Activated naive CD4-positive, alpha-beta T cell treated with anti-CD3 and anti-CD28 coated beads for 36 hours (primary cell): ENCODE measurements around the gene DDX1. TPM values are rescaled to one million over a fixed set of nuclear protein-coding genes. Genes with fewer than 3 reads are reported as not detected.
"Not testable (repeated sequence)": the region's sequence is repeated elsewhere in the genome, so short reads cannot be mapped to it uniquely, and the experiment has no call there.

ENCODE experiments used
- CTCF ChIA-PET: fragments of 350-600 bp; sonication (Branson Sonifier 250); formaldehyde crosslinking; loops from one replicate; lab custom pipeline; 2021; ENCODE audit warnings: antibody characterized with exemption; lab: Charles Lee
- DNase-seq: peaks from one replicate; pipeline ENCODE4 v3.0.0-alpha.2; 2020
- H3K27ac Mint-ChIP-seq: one replicate; pipeline ENCODE4 v1.8.0; 2021; ENCODE audit warnings: mild to moderate bottlenecking, mixed read lengths
- H3K27me3 Mint-ChIP-seq: one replicate; pipeline ENCODE4 v1.8.0; 2021; ENCODE audit warnings: low read depth, mixed read lengths
- H3K36me3 Mint-ChIP-seq: one replicate; pipeline ENCODE4 v1.8.0; 2021; ENCODE audit warnings: low read depth, mixed read lengths
- H3K4me1 Mint-ChIP-seq: one replicate; pipeline ENCODE4 v1.8.0; 2021; ENCODE audit warnings: low read depth, mixed read lengths
- H3K4me3 Mint-ChIP-seq: one replicate; pipeline ENCODE4 v1.8.0; 2021; ENCODE audit warnings: mild to moderate bottlenecking, moderate library complexity, mixed read lengths
- H3K9me3 Mint-ChIP-seq: one replicate; pipeline ENCODE4 v1.8.0; 2021; ENCODE audit warnings: mixed read lengths
- intact Hi-C: fragments of 100-400 bp; cut with micrococcal nuclease; formaldehyde crosslinking; loops from one replicate; pipeline ENCODE4 v1.15.1; 2023
- total RNA-seq, 2 experiments: library from RNA; stranded (reverse); gene quantifications; one replicate each; pipeline ENCODE4 v1.2.3, GENCODE V29; 2021

The DDX1 gene
- 10 to 100 TPM; 61.7 to 64.1 TPM for total RNA-seq

GRCh38 chr2:15591692-15592463 is at the start of gene DDX1:
TSS of gene DDX1 (plus strand) at chr2:15591868. CDS start at chr2:15591934, 66 bp downstream.
- H3K36me3 Mint-ChIP-seq = peaks cover 22% of the 10 kb centered on the region
- CTCF ChIA-PET = interaction anchor here (1.2 to 1.8 kb wide), 3 partner anchors 10 to 16 kb away, joined by 3 to 6 read pairs (median 4); no protein-coding TSS in a partner anchor
- no peaks in the 10 kb centered on the region for H3K9me3 Mint-ChIP-seq
- H3K4me3 Mint-ChIP-seq = peak within 1 kb of the TSS; percentile 88
- peaks cover 36% of the 10 kb centered on the region for H3K4me1 Mint-ChIP-seq
- peak within 1 kb of the TSS; percentile 86 for H3K27ac Mint-ChIP-seq
- peak; percentile 85 for DNase-seq
- H3K27me3 Mint-ChIP-seq = no peaks in the 10 kb centered on the region
- intact Hi-C loops = loop anchor here (1.0 kb wide), 3 partner anchors 31 to 450 kb away; partner anchors contain the start of gene NBAS

GRCh38 chr2:15542269-15542668 is 49.4 kb upstream of the DDX1 start:
- H3K4me3 Mint-ChIP-seq, H3K27ac Mint-ChIP-seq, CTCF ChIA-PET, H3K4me1 Mint-ChIP-seq, H3K27me3 Mint-ChIP-seq, intact Hi-C loops, H3K36me3 Mint-ChIP-seq, DNase-seq, H3K9me3 Mint-ChIP-seq: not testable (repeated sequence)

DNA sequence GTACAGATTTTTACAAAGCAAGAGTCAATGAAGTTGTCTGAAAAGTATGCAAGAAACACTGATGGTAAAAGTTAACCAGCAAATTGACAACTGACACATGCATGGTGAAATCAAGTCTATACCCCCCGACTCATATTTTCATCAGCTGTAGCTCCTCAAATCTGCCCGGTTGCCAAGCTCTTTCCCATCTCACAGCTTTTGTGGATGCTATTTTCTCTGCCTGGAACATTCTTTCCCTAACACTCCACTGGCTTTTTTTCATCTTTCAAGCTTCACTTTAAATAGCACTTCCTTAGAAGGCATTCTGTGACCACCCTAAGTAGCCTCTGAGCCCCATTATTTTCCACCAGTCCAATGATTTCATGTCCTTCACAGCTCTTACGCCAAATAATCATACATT is 48.6 kb upstream of the DDX1 start:
- peaks cover 4% of the 10 kb centered on the region for H3K36me3 Mint-ChIP-seq
- CTCF ChIA-PET = interaction anchor here (0.7 to 1.8 kb wide), 2 partner anchors 17 to 34 kb away, joined by 5 to 7 read pairs; no protein-coding TSS in a partner anchor
- no peaks in the 10 kb centered on the region for H3K27me3 Mint-ChIP-seq
- H3K4me1 Mint-ChIP-seq = peaks cover 2% of the 10 kb centered on the region
- intact Hi-C loops = no loop called here
- no peak overlapping the region for H3K27ac Mint-ChIP-seq
- no peak overlapping the region for H3K4me3 Mint-ChIP-seq
- DNase-seq = no peak
- H3K9me3 Mint-ChIP-seq = no peaks in the 10 kb centered on the region

- intact Hi-C loops = no loop called here
- Mint-ChIP-seq H3K36me3 (peaks cover 4% of the 10 kb centered on the region), H3K27ac (no peak overlapping the region), H3K4me3 (no peak overlapping the region), H3K27me3 (no peaks in the 10 kb centered on the region), H3K9me3 (no peaks in the 10 kb centered on the region), H3K4me1 (peaks cover 2% of the 10 kb centered on the region)
- no peak for DNase-seq
- CTCF ChIA-PET = interaction anchor here (0.7 to 1.8 kb wide), 2 partner anchors 17 to 33 kb away, joined by 5 to 7 read pairs; no protein-coding TSS in a partner anchor
These were observed 48.1 kb upstream of the DDX1 start for GRCh38 chr2:15543541-15543940.

DNA sequence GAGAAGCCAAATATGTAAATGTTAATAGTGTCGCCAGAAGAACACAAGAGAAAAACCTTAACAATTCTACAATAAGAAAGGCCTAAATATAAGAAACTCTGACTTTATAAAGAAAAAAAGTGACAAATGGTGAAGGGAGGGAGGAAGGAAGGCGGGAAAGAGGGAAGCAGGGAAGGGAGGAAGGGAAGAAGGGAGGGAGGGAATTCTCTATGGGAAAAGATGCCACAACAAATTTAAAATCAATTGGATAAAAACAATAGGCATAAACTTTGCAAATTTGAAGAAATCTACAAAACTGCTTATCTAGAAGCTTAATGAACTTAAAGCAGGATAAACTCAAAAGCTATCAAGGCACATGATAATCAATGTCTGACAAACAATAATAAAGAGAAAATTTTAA is 47.4 kb upstream of the DDX1 start:
- Mint-ChIP-seq H3K4me3 (no peak overlapping the region), H3K27me3 (no peaks in the 10 kb centered on the region), H3K36me3 (peaks cover 6% of the 10 kb centered on the region), H3K9me3 (no peaks in the 10 kb centered on the region), H3K4me1 (peaks cover 2% of the 10 kb centered on the region), H3K27ac (no peak overlapping the region)
- CTCF ChIA-PET = interaction anchor here (0.7 to 1.8 kb wide), 2 partner anchors 33 to 1189 kb away, joined by 3 to 7 read pairs; no protein-coding TSS in a partner anchor
- intact Hi-C loops = no loop called here
- DNase-seq = no peak

GRCh38 chr2:15546297-15547098 is 45.2 kb upstream of the DDX1 start:
- peak; percentile 14 for DNase-seq
- Mint-ChIP-seq H3K27ac (no peak overlapping the region), H3K36me3 (peaks cover 6% of the 10 kb centered on the region), H3K4me3 (no peak overlapping the region), H3K9me3 (no peaks in the 10 kb centered on the region), H3K27me3 (no peaks in the 10 kb centered on the region), H3K4me1 (peaks cover 2% of the 10 kb centered on the region)
- intact Hi-C loops = no loop called here
- CTCF ChIA-PET = interaction anchor here (0.6 to 2.9 kb wide), 7 partner anchors 8 to 136 kb away, joined by 3 to 19 read pairs (median 4); partner anchors contain the start of gene NBAS

- CTCF ChIA-PET = interaction anchor here (1.2 to 2.9 kb wide), 5 partner anchors 9 to 43 kb away, joined by 3 to 19 read pairs (median 7); partner anchors contain the start of gene NBAS
- intact Hi-C loops = no loop called here
- H3K36me3 Mint-ChIP-seq = peaks cover 8% of the 10 kb centered on the region
These were observed 44.4 kb upstream of the DDX1 start for GRCh38 chr2:15547115-15547876.

DNA sequence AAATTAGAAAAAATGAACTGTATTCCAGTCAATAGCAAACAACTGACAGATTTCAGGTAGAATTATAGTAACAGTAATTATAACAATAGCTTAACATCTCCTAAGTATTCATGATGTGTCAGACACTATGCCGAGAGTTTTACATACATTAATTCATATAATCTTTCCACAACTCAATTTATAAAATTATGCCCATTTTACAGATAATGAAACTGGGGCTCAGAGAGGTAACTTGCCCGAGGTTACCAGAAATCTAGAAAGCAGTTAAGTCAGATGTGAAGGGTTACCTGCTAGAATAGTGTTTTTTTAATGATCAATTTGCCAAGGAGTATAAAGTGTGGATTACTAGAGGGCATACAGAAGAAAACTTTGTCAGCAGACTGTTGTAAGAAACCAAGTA is 42.7 kb upstream of the DDX1 start:
- H3K27ac Mint-ChIP-seq = no peak overlapping the region
- no peaks in the 10 kb centered on the region for H3K27me3 Mint-ChIP-seq
- no peak for DNase-seq
- H3K4me3 Mint-ChIP-seq = no peak overlapping the region
- CTCF ChIA-PET = interaction anchor here (0.9 kb wide), 1 partner anchor 16 kb away, joined by 4 read pairs; no protein-coding TSS in a partner anchor
- H3K36me3 Mint-ChIP-seq = peaks cover 14% of the 10 kb centered on the region
- H3K4me1 Mint-ChIP-seq = peaks cover 2% of the 10 kb centered on the region
- H3K9me3 Mint-ChIP-seq = no peaks in the 10 kb centered on the region
- intact Hi-C loops = no loop called here

More at GRCh38 chr2:15547115-15547876, 44.4 kb upstream of the DDX1 start:
- no peak for DNase-seq
- no peaks in the 10 kb centered on the region for H3K9me3 Mint-ChIP-seq
- no peaks in the 10 kb centered on the region for H3K27me3 Mint-ChIP-seq
- H3K4me3 Mint-ChIP-seq = no peak overlapping the region
- no peak overlapping the region for H3K27ac Mint-ChIP-seq
- peaks cover 2% of the 10 kb centered on the region for H3K4me1 Mint-ChIP-seq

GRCh38 chr2:15553519-15553918 is 38.1 kb upstream of the DDX1 start:
- no peak overlapping the region for H3K27ac Mint-ChIP-seq
- H3K4me1 Mint-ChIP-seq = peaks cover 6% of the 10 kb centered on the region
- no peaks in the 10 kb centered on the region for H3K9me3 Mint-ChIP-seq
- no peak overlapping the region for H3K4me3 Mint-ChIP-seq
- no peak for DNase-seq
- intact Hi-C loops = no loop called here
- peaks cover 17% of the 10 kb centered on the region for H3K36me3 Mint-ChIP-seq
- CTCF ChIA-PET = interaction anchor here (1.0 to 1.4 kb wide), 2 partner anchors 24 to 55 kb away, joined by 3 to 6 read pairs; no protein-coding TSS in a partner anchor
- no peaks in the 10 kb centered on the region for H3K27me3 Mint-ChIP-seq

DNA sequence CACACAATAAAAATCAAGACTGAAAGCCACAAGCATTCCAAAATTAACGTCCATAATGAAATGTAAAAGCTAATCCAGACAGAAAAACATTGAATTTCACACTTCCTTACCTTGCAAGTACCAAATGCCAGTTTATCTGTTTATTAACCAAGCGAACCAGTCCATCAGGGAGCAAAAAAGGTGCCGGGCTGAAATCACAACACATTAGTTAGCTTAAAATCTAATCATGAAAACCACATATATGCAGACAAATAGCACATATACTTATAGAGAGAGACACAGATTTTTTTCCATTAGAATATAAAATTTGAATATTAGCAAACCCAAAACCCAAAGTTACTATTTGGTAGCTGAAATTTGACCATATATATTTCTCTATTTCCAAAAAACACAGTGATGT is 37.7 kb upstream of the DDX1 start:
- CTCF ChIA-PET = interaction anchor here (1.0 to 1.4 kb wide), 2 partner anchors 24 to 55 kb away, joined by 3 to 6 read pairs; no protein-coding TSS in a partner anchor
- DNase-seq = no peak
- intact Hi-C loops = no loop called here
- Mint-ChIP-seq H3K9me3 (no peaks in the 10 kb centered on the region), H3K4me3 (no peak overlapping the region), H3K27ac (no peak overlapping the region), H3K4me1 (peaks cover 7% of the 10 kb centered on the region), H3K36me3 (peaks cover 17% of the 10 kb centered on the region), H3K27me3 (no peaks in the 10 kb centered on the region)

DNA sequence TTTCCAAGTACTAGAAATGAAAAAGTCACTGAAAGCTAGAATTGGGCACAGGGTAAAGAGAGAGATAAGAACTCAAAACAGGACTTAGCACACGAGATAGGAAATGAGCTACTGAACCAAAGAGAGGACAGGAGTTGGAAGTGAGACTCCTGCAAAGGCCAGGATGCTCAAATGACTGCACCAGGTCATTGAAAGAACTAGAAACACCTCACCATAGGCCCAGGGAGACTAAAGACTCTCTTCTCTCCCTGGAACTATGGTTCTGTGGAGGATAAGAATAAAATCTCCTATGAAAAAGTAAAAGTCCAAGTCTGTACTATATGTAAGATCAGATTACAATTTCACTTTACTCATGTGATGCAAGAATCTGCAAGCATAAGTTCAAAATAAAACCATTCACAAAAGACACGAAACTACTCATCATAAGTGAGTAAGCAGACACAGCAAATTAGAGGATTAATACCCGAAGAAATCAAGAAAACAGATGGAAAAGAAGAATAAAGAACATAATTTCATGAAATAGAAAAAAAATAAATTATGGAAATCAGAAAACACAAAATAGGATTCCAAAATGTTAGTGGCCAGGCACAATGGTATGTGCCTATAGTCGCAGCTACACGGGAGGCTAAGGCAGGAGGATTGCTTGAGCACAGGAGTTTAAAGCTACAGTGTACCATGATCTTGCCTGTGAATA is 37.0 kb upstream of the DDX1 start:
- intact Hi-C loops = no loop called here
- peaks cover 14% of the 10 kb centered on the region for H3K4me1 Mint-ChIP-seq
- H3K27me3 Mint-ChIP-seq = no peaks in the 10 kb centered on the region
- no peak overlapping the region for H3K4me3 Mint-ChIP-seq
- no peak overlapping the region for H3K27ac Mint-ChIP-seq
- H3K36me3 Mint-ChIP-seq = peaks cover 12% of the 10 kb centered on the region
- H3K9me3 Mint-ChIP-seq = no peaks in the 10 kb centered on the region
- CTCF ChIA-PET = interaction anchor here (1.0 kb wide), 1 partner anchor 56 kb away, joined by 3 read pairs; no protein-coding TSS in a partner anchor
- DNase-seq = no peak
